ENCODE data around the gene TMEM200A.
"Not testable (repeated sequence)": the region's sequence is repeated elsewhere in the genome, so short reads cannot be mapped to it uniquely, and the experiment has no call there.

The TMEM200A gene

GRCh38 chr6:130365166-130366106, at the start of gene TMEM200A:
TMEM200A (plus strand) TSS chr6:130366017; CDS start chr6:130440423, 74,406 bp downstream.
- DNase-seq = no peak

GRCh38 chr6:130320908-130321307, 44.9 kb upstream of the TMEM200A start:
- DNase-seq = no peak

DNA sequence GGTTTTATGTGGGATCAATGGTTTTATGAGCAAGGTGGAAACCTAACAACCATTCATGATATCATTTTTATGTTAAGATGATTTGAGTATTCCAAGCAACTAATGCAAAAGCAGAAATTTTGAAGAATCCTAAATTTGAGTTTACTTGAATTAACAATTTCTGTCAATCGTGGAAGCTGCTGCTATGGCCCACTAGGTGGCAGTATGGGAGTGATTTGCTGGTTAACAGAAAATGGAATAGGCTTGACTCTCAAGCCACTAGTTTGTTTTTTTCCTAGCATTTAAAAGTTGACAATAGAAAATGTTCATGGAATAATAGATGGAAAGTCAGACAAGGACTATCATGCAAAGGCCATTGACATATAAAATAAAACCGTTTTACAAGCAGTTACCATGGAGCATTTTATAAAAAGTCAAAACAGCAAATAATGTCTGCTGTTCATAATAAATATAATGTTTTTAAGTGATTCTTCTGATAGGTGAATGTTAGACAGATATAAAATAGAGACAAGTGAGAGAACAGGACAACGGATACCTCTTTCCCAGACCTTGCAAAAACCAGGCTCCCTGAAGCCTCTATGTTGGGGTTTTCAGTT, 43.0 kb upstream of the TMEM200A start:
- DNase-seq = peak; percentile 71

DNA sequence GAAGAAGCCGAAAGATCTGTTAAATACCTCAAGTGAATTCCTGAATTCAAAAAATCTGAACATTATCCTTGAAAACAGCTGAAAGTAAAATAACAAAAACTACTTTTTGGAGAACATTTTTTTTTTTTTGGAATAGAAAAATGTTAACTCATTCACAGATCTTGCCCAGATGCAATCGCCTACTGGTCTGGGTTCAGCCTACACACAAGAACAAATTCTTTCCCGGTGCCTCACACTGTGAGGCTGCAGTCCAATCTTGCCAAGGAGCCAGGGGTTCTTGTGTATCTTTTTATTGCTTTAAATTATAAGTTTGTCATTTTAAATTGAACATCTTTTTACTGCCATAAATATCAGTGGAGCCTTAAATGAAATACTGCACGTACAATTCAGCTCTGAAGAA, 41.2 kb upstream of the TMEM200A start:
- no peak for DNase-seq

GRCh38 chr6:130326496-130326895, 39.3 kb upstream of the TMEM200A start:
- no peak for DNase-seq

- no peak for DNase-seq
Observed at GRCh38 chr6:130337534-130337933, 28.3 kb upstream of the TMEM200A start.

DNA sequence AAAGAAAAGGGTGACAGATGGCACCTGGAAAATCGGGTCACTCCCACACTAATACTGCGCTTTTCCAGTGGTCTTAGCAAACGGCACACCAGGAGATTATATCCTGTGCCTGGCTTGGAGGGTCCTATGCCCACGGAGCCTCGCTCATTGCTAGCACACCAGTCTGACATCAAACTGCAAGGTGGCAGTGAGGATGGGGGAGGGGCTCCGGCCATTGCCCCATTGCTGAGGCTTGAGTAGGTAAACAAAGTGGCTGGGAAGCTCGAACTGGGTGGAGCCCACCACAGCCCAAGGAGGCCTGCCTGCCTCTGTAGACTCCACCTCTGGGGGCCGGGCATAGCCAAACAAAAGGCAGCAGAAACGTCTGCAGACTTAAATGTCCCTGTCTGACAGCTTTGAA, 19.5 kb upstream of the TMEM200A start:
- not testable (repeated sequence) for DNase-seq

GRCh38 chr6:130354322-130354721, 11.5 kb upstream of the TMEM200A start:
- DNase-seq = no peak

DNA sequence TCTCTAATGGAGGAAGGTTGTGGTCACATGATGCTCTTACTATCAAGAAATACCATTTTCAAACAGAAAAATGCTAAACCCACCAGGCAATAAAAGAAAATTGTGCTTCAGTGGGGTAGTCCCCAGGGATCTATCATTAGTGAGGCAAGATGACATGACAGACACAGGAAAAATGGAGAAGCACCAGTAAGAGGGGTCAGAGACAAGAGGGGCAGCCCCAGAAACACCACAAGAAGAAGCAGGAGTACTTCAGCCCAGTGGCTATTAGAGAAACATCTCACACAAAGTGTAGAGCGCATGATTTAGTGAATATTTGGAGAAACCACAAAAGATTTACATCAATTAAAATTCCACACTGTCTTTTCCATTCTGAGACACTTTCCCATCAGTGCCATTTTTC, 10.2 kb upstream of the TMEM200A start:
- no peak for DNase-seq

GRCh38 chr6:130357436-130357835, 8.4 kb upstream of the TMEM200A start:
- DNase-seq = no peak

- DNase-seq = no peak
Observed at GRCh38 chr6:130359736-130360135, 6.1 kb upstream of the TMEM200A start.

GRCh38 chr6:130362128-130362527, 3.7 kb upstream of the TMEM200A start:
- no peak for DNase-seq

GRCh38 chr6:130364224-130364780, 1.5 kb upstream of the TMEM200A start:
- DNase-seq = peak; percentile 34

DNA sequence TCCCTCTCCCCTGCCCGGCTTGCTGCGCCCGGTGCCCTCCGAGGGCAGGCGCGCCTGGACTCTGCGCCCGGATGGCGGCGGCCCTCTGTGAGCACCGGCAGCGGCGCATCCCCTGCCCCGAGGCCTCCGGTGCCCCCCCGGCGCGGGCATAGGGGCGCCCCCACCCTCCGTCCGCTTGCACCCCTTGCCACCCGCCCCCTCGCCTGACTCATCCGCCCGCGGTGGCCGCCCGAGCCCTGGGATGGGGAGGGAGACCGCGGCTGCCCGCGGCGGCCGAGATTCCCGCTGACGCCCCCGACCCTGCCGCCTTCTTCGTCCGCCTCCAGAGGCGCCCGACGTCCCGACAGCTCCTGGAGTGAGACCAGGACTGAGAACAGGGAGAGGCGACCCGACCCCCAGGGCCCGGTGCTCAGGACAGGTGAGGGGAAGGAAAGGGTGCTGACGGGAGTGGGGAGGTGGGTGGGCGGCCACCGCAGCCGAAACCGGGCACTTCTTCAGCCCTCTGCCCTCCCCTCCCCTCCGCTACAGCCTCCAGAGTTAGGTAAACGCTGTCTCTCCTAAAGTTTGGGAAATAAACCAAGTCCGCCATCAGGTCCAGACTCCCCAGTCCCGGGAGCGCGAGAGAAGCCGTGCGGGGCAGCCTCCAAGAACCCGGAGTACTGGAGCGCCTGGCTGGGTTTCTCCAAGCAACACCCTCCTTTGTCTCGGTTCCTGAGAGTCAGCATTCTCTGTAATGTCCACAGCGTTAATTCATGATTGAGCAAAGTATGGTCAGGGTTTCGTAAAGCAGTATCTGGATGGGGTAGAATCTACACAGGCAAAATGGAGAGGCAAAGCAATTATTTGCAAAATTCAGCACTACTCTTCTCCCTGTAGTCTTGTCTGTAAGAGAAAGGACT, 539 bp downstream of the TMEM200A start:
- peak; percentile 29 for DNase-seq

DNA sequence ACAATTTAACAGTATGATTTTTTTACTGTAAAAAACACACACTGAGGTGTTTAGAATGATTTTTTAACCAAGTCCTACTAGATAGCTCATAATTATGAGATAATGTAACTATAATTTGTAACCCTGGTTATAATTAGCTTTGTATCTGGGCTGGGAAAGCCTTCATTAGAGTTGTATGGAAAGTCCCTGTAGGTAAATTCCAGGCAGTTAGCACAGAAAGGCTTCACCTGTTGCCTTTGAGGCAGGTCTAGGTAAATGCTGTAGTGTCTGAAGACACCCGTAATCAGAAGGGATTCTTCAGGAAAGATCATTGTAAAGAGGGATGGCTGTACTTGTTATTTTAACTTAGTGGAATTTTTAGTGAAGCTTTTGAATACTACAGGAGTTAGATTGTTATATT, 1.9 kb downstream of the TMEM200A start:
- DNase-seq = peak; percentile 31

- DNase-seq = no peak
Observed at GRCh38 chr6:130368576-130368975, 2.8 kb downstream of the TMEM200A start.

DNA sequence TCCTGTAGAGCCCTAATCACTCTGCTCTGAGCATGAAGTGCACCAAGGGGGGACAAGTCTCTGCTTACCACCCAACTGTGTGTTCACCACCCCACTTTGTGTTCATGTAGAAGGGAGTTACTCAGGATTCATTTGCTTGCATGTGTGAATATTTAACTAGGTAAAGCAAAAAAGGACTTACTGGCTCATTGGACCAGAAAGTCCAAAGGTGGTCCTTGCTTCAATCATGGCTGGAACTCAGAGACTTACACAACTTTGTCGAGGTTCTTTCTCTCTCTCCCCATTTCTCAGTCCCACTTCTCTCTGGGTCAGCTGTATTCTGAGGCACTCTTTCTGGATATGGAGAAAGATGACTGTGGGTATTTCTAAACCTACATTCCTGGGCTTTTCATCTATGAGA, 4.0 kb downstream of the TMEM200A start:
- no peak for DNase-seq

DNA sequence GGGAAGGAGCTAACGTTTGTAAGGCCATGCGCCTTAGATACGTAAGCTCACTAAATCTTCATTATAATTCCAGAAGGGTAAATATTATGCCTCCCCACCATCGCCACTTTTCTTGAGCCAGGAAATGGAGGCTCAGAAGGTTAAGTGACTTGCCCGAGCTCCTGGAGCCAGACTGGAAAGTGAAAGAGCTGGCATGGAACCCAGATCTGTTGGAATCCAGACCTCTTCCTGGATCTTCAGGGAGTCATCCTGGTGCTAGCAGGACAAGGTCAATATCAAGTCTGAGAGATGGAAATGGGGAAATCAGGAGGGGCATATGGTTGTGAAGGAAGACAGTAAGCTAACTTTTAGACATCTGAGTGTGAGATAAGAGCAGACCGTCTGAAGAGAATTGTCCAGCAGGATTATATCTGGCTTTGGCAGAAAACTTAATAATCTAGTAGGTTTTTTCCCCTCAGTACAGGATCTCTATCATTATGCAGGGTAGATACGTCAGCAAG, 6.2 kb downstream of the TMEM200A start:
- no peak for DNase-seq

DNA sequence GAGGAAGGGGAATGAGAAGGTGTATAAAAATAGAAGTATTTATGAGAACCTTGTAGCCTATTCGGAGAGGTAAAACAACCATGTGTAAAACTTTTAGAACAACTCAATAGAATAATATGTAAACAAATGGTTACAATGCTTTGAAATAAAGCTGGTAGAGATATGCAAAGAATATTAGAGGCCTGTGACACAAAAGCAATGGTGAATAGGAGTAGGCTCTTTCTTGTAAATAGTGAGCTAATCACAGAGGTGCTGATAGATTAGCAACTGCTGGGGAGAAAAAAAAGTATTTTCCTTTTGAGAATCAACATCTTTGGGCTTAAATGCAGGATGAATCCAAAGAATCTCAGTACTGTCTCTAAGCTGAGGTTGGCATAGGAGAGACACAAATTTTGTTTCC, 7.0 kb downstream of the TMEM200A start:
- DNase-seq = no peak

GRCh38 chr6:130373992-130374391, 8.2 kb downstream of the TMEM200A start:
- DNase-seq = no peak

DNA sequence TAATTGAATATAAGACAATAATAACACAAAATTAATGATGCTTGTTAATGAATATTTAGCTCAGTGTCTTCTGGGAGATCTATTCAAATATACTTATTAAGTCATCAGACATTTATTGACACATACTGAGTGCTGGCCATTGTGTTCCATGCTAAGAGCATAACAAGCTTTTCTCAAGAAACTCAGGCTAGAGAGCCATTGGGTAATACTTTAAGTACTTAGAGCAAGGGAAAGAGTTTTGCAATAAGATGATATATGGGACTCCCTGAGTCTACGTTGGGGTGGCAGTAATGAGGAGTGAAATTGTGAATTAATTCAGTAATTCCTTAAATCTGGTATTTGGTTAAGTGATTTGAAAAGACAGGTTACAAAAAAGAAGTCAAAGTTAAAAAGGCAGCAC, 11.1 kb downstream of the TMEM200A start:
- no peak for DNase-seq

DNA sequence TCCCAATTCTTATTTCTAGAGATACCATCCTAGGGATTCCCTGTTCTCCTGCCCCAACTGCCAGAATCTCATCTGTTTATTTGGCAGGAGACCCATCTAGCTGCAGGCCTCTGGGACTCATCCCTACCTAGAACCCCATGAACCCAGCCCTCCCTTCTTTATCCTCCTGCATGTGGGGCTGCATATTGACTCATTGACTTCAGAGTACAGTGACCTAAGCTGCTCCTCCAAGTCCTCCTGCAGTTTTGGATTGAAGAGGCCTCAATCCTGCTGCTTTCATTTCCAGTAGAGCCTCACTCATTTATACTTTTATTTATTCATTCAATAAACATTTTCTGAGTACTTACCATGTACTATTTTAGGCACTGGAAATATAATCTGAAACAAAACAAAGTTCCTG, 11.6 kb downstream of the TMEM200A start:
- no peak for DNase-seq

DNA sequence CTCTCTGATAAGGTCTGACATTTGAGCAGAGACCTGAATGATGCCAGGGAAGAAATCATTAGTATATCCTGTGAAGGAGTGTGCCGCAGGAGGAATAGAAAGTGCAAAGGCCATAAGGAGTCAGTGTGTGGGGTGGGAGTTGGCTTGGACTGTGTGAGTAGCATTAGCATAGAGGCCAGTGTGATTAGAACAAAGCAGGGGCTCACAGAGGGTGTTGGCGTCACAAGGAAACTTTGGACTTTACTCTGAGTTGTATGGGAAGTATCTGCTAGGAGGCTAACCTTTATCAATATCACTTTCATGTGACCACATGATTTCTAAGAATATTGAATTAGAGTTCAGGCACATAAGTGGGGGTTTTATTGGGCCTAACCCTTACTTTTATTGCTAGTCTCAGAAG, 12.1 kb downstream of the TMEM200A start:
- no peak for DNase-seq
